WTC11 (cell line): Measurements from ENCODE around the gene NTN3. TPM values are rescaled to one million over a fixed set of nuclear protein-coding genes. Genes with fewer than 3 reads are reported as not detected.

ENCODE experiments used
- ATAC-seq: fragments of 200-7000 bp; cut with Tn5 transposase; 2 replicates; pipeline ENCODE4 v1.10.0; 2021; ENCODE audit warnings: mild to moderate bottlenecking, moderate library complexity
- CTCF ChIA-PET: fragments of 300-600 bp; sonication (Branson Sonifier 250); formaldehyde crosslinking; loops from one replicate; lab custom pipeline; 2021; ENCODE audit warnings: antibody characterized with exemption; lab: Charles Lee
- POLR2A ChIA-PET: fragments of 350-600 bp; sonication (Branson Sonifier 250); formaldehyde crosslinking; loops from one replicate; lab custom pipeline; 2021; ENCODE audit warnings: antibody characterized with exemption; lab: Charles Lee
- DNase-seq: peaks from one replicate; pipeline ENCODE4 v3.0.0; 2021; ENCODE audit warnings: low spot score
- H3K27ac Mint-ChIP-seq: 2 replicates; pipeline ENCODE4 v1.8.0; 2021; ENCODE audit warnings: mixed read lengths
- H3K27me3 Mint-ChIP-seq: 2 replicates; pipeline ENCODE4 v1.8.0; 2021; ENCODE audit warnings: low read depth, mild to moderate bottlenecking, moderate library complexity, mixed read lengths
- H3K36me3 Mint-ChIP-seq: 2 replicates; pipeline ENCODE4 v1.8.0; 2021; ENCODE audit warnings: mixed read lengths
- H3K4me1 Mint-ChIP-seq: 2 replicates; pipeline ENCODE4 v1.8.0; 2022; ENCODE audit warnings: mixed read lengths
- H3K4me3 Mint-ChIP-seq: 2 replicates; pipeline ENCODE4 v1.8.0; 2021; ENCODE audit warnings: mild to moderate bottlenecking, moderate library complexity, mixed read lengths
- H3K9me3 Mint-ChIP-seq: 2 replicates; pipeline ENCODE4 v1.8.0; 2021; ENCODE audit warnings: mixed read lengths
- EMX1 ChIP-seq: fragments of 250-450 bp; sonication (Bioruptor Pico); IDR thresholded peaks from 2 replicates; pipeline ENCODE4 v1.8.0; 2021; ENCODE audit warnings: mild to moderate bottlenecking
- FOXP1 ChIP-seq: sonication (generic); formaldehyde crosslinking; IDR thresholded peaks from 2 replicates; pipeline ENCODE4 v1.8.0; 2022; ENCODE audit warnings: missing genetic modification reagents, mild to moderate bottlenecking, moderate library complexity, borderline replicate concordance
- JUN ChIP-seq: sonication (generic); formaldehyde crosslinking; IDR thresholded peaks from 2 replicates; pipeline ENCODE4 v1.8.0; 2023; ENCODE audit warnings: mild to moderate bottlenecking, missing genetic modification reagents
- KAT7 ChIP-seq: sonication (generic); formaldehyde crosslinking; IDR thresholded peaks from 2 replicates; pipeline ENCODE4 v1.8.1; 2023; ENCODE audit warnings: missing genetic modification reagents, mild to moderate bottlenecking, borderline replicate concordance
- NFE2L1 ChIP-seq: sonication (generic); formaldehyde crosslinking; IDR thresholded peaks from 2 replicates; pipeline ENCODE4 v1.8.1; 2023; ENCODE audit warnings: missing genetic modification reagents
- NR1H2 ChIP-seq: sonication (generic); formaldehyde crosslinking; IDR thresholded peaks from 2 replicates; pipeline ENCODE4 v1.9.0; 2021; ENCODE audit warnings: mild to moderate bottlenecking, moderate library complexity, missing genetic modification reagents
- NR3C1 ChIP-seq: sonication (generic); formaldehyde crosslinking; conservative IDR thresholded peaks from 2 replicates; pipeline ENCODE4 v1.8.1; 2023; ENCODE audit warnings: low read depth, mild to moderate bottlenecking, missing genetic modification reagents
- OVOL2 ChIP-seq: fragments of 250-450 bp; sonication (Bioruptor Pico); IDR thresholded peaks from 2 replicates; pipeline ENCODE4 v1.9.0; 2021; ENCODE audit warnings: mild to moderate bottlenecking, borderline replicate concordance
- PRRX2 ChIP-seq: fragments of 250-450 bp; sonication (Bioruptor Pico); IDR thresholded peaks from 2 replicates; pipeline ENCODE4 v1.8.0; 2021; ENCODE audit warnings: mild to moderate bottlenecking
- SMAD3 ChIP-seq: sonication (generic); formaldehyde crosslinking; IDR thresholded peaks from 2 replicates; pipeline ENCODE4 v1.8.0; 2022; ENCODE audit warnings: missing genetic modification reagents, mild to moderate bottlenecking, borderline replicate concordance
- ZNF138 ChIP-seq: sonication (generic); formaldehyde crosslinking; conservative IDR thresholded peaks from 2 replicates; pipeline ENCODE4 v1.8.1; 2022; ENCODE audit warnings: mild to moderate bottlenecking, moderate library complexity, missing genetic modification reagents
- ZNF396 ChIP-seq: fragments of 250-450 bp; sonication (Bioruptor Pico); IDR thresholded peaks from 2 replicates; pipeline ENCODE4 v1.8.0; 2021; ENCODE audit warnings: mild to moderate bottlenecking, moderate library complexity, borderline replicate concordance
- total RNA-seq: library from RNA; stranded (reverse); gene quantifications from 3 replicates; pipeline ENCODE4 v1.2.3, GENCODE V29; 2021
- TF ChIP-seq, protein P1 (sequence below): sonication (generic); formaldehyde crosslinking; IDR thresholded peaks from 2 replicates; pipeline ENCODE4 v1.8.0; 2023; ENCODE audit warnings: missing genetic modification reagents, mild to moderate bottlenecking, borderline replicate concordance
- TF ChIP-seq, protein P2 (sequence below): fragments of 250-450 bp; sonication (Bioruptor Pico); IDR thresholded peaks from 2 replicates; pipeline ENCODE4 v1.9.0; 2021; ENCODE audit warnings: mild to moderate bottlenecking, borderline replicate concordance
- TF ChIP-seq, protein P3 (sequence below): sonication (generic); formaldehyde crosslinking; IDR thresholded peaks from 2 replicates; pipeline ENCODE4 v1.8.0; 2022; ENCODE audit warnings: mild to moderate bottlenecking, missing genetic modification reagents
- TF ChIP-seq, protein P4 (sequence below): sonication (generic); formaldehyde crosslinking; IDR thresholded peaks from 2 replicates; pipeline ENCODE4 v1.8.0; 2023; ENCODE audit warnings: missing genetic modification reagents

Gene NTN3
- total RNA-seq, 1 experiment from 2014 or later = 0.92 TPM

DNA sequence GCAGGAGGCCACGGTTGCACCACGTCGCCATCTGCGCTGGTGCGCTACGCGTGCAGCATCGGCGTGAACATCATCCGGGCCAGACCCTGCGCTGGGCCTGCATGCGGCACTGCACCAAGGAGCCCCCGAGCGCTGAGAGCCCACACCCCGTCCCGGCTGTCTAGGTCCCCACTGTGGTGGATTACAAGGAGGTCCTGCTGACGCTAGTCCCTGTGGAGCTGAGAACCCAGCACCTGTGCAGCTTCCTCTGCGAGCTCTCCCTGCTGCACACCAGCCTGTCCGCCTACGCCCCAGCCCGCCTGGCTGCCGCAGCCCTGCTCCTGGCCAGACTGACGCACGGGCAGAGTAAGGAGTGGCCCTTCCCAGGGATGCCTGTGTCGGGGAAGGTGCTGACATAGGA is 22.0 kb upstream of the NTN3 start (continued):
- TF ChIP-seq, protein P1, sequence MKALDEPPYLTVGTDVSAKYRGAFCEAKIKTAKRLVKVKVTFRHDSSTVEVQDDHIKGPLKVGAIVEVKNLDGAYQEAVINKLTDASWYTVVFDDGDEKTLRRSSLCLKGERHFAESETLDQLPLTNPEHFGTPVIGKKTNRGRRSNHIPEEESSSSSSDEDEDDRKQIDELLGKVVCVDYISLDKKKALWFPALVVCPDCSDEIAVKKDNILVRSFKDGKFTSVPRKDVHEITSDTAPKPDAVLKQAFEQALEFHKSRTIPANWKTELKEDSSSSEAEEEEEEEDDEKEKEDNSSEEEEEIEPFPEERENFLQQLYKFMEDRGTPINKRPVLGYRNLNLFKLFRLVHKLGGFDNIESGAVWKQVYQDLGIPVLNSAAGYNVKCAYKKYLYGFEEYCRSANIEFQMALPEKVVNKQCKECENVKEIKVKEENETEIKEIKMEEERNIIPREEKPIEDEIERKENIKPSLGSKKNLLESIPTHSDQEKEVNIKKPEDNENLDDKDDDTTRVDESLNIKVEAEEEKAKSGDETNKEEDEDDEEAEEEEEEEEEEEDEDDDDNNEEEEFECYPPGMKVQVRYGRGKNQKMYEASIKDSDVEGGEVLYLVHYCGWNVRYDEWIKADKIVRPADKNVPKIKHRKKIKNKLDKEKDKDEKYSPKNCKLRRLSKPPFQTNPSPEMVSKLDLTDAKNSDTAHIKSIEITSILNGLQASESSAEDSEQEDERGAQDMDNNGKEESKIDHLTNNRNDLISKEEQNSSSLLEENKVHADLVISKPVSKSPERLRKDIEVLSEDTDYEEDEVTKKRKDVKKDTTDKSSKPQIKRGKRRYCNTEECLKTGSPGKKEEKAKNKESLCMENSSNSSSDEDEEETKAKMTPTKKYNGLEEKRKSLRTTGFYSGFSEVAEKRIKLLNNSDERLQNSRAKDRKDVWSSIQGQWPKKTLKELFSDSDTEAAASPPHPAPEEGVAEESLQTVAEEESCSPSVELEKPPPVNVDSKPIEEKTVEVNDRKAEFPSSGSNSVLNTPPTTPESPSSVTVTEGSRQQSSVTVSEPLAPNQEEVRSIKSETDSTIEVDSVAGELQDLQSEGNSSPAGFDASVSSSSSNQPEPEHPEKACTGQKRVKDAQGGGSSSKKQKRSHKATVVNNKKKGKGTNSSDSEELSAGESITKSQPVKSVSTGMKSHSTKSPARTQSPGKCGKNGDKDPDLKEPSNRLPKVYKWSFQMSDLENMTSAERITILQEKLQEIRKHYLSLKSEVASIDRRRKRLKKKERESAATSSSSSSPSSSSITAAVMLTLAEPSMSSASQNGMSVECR (CRISPR knock-in tag) = no peak
- TF ChIP-seq EMX1 (CRISPR knock-in tag) = no peak

DNA sequence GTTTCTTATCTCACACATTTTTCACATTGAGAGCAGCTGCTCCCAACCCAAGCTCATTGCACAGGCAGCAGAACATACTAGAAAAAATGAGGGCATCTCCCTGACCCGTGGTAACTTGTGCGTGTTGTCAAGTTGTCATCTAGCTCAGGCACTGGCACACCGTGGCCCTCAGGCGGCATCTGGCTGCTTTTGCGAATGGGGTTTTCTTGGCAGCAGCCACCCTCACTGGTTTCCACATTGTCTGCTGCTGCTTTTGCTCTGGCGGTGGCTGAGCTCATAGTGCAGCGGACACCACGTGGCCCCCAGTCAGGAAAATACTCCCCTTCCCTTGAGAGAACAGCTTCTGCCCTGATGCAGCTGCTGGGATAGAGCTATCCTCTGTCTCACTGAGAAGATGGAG is 20.6 kb upstream of the NTN3 start:
- POLR2A ChIA-PET = interaction anchor here (0.6 kb wide), 1 partner anchor 18 kb away, joined by 5 read pairs; no protein-coding TSS in a partner anchor
- Mint-ChIP-seq H3K4me1 (no peaks in the 10 kb centered on the region), H3K36me3 (peaks cover 64% of the 10 kb centered on the region), H3K27me3 (no peaks in the 10 kb centered on the region), H3K4me3 (no peak overlapping the region), H3K27ac (no peak overlapping the region), H3K9me3 (no peaks in the 10 kb centered on the region)
- DNase-seq = no peak
- no peak for ATAC-seq
- CTCF ChIA-PET = interaction anchor here (1.1 kb wide), 1 partner anchor 74 kb away, joined by 5 read pairs; no protein-coding TSS in a partner anchor
- TF ChIP-seq ZNF138 (CRISPR knock-in tag) (no peak), NR3C1 (no peak), FOXP1 (CRISPR knock-in tag) (no peak), JUN (no peak), ZNF396 (CRISPR knock-in tag) (no peak), KAT7 (CRISPR knock-in tag) (no peak), SMAD3 (CRISPR knock-in tag) (no peak), NR1H2 (no peak), PRRX2 (CRISPR knock-in tag) (no peak), NFE2L1 (CRISPR knock-in tag) (no peak), OVOL2 (CRISPR knock-in tag) (no peak)
- TF ChIP-seq, protein P2, sequence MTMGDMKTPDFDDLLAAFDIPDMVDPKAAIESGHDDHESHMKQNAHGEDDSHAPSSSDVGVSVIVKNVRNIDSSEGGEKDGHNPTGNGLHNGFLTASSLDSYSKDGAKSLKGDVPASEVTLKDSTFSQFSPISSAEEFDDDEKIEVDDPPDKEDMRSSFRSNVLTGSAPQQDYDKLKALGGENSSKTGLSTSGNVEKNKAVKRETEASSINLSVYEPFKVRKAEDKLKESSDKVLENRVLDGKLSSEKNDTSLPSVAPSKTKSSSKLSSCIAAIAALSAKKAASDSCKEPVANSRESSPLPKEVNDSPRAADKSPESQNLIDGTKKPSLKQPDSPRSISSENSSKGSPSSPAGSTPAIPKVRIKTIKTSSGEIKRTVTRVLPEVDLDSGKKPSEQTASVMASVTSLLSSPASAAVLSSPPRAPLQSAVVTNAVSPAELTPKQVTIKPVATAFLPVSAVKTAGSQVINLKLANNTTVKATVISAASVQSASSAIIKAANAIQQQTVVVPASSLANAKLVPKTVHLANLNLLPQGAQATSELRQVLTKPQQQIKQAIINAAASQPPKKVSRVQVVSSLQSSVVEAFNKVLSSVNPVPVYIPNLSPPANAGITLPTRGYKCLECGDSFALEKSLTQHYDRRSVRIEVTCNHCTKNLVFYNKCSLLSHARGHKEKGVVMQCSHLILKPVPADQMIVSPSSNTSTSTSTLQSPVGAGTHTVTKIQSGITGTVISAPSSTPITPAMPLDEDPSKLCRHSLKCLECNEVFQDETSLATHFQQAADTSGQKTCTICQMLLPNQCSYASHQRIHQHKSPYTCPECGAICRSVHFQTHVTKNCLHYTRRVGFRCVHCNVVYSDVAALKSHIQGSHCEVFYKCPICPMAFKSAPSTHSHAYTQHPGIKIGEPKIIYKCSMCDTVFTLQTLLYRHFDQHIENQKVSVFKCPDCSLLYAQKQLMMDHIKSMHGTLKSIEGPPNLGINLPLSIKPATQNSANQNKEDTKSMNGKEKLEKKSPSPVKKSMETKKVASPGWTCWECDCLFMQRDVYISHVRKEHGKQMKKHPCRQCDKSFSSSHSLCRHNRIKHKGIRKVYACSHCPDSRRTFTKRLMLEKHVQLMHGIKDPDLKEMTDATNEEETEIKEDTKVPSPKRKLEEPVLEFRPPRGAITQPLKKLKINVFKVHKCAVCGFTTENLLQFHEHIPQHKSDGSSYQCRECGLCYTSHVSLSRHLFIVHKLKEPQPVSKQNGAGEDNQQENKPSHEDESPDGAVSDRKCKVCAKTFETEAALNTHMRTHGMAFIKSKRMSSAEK (CRISPR knock-in tag) = no peak
- TF ChIP-seq, protein P3, sequence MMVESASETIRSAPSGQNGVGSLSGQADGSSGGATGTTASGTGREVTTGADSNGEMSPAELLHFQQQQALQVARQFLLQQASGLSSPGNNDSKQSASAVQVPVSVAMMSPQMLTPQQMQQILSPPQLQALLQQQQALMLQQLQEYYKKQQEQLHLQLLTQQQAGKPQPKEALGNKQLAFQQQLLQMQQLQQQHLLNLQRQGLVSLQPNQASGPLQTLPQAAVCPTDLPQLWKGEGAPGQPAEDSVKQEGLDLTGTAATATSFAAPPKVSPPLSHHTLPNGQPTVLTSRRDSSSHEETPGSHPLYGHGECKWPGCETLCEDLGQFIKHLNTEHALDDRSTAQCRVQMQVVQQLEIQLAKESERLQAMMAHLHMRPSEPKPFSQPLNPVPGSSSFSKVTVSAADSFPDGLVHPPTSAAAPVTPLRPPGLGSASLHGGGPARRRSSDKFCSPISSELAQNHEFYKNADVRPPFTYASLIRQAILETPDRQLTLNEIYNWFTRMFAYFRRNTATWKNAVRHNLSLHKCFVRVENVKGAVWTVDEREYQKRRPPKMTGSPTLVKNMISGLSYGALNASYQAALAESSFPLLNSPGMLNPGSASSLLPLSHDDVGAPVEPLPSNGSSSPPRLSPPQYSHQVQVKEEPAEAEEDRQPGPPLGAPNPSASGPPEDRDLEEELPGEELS (CRISPR knock-in tag) = no peak
- TF ChIP-seq, protein P4, sequence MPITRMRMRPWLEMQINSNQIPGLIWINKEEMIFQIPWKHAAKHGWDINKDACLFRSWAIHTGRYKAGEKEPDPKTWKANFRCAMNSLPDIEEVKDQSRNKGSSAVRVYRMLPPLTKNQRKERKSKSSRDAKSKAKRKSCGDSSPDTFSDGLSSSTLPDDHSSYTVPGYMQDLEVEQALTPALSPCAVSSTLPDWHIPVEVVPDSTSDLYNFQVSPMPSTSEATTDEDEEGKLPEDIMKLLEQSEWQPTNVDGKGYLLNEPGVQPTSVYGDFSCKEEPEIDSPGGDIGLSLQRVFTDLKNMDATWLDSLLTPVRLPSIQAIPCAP (CRISPR knock-in tag) = no peak
